SK-MEL-5 (cell line): ENCODE measurements around the gene ZNF174. TPM values are rescaled to one million over a fixed set of nuclear protein-coding genes. Genes with fewer than 3 reads are reported as not detected.
A peak's percentile ranks its signal among the peaks of the same experiment; 100 is the strongest.

Experiments used
- DNase-seq: peaks from one replicate; pipeline ENCODE4 v3.0.0-alpha.2; 2016; ENCODE audit warnings: low read depth, low spot score
- in situ Hi-C: cut with HindIII; loops from 2 replicates; pipeline ENCODE4 v1.10.0; 2016; ENCODE audit warnings: low sequenced_read_pairs, high pct_unique_total_duplicates, low pct_unique_long_range_greater_than_20kb
- polyA plus RNA-seq, 2 experiments: library from polyadenylated mRNA; depleted of rRNA; stranded (reverse); fragments of >200 nt; gene quantifications; 2 replicates each; pipeline ENCODE4 v1.2.3, GENCODE V29; 2015
- total RNA-seq: library from RNA; depleted of rRNA; stranded (reverse); fragments of >200 nt; shearing (Covaris generic); gene quantifications from 2 replicates; pipeline ENCODE4 v1.2.3, GENCODE V29; 2014; rRNA removed

Gene ZNF174
- 11.6 and 13.4 TPM in 2 replicates for total RNA-seq
- polyA plus RNA-seq (2015; cell fraction: cytosol; rRNA removed) = 13.8 and 14.9 TPM in 2 replicates
- 20.3 and 24.7 TPM in 2 replicates for polyA plus RNA-seq (2015; cell fraction: nucleus; rRNA removed)

- peak; percentile 98 for DNase-seq
- in situ Hi-C loops = no loop called here
Observed at GRCh38 chr16:3400779-3401688, at the start of gene ZNF174, which contains the start of gene ZSCAN32. TSS of gene ZNF174 (plus strand) at chr16:3401215. CDS start at chr16:3402005, 790 bp downstream. TSS of gene ZSCAN32 (minus strand) at chr16:3401004. CDS start at chr16:3397557, 3,447 bp downstream.

DNA sequence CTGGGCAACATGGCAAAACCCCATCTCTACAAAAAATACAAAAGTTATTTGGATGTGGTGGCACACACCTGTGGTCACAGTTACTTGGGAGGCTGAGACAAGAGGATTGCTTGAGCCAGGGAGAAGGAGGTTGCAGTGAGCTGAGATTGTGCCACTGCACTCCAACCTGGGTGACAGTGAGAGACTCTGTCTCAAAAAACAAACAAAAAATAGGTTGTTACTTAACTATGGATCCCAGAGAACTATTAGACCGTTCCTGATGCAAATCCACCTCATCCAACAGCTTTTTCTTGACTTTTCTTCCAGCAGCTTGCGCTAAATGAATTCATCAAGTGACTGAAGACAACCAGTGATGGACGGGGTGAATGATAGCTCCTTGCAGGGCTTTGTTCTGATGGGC lies 45.4 kb upstream of the ZNF174 start, which contains the start of gene OR2C1:
Gene OR2C1, plus strand, starts transcription at position 301 of the 400 bp plus-strand sequence. Its CDS starts 52 bp downstream, at position 353.
- in situ Hi-C loops = no loop called here
- no peak for DNase-seq

DNA sequence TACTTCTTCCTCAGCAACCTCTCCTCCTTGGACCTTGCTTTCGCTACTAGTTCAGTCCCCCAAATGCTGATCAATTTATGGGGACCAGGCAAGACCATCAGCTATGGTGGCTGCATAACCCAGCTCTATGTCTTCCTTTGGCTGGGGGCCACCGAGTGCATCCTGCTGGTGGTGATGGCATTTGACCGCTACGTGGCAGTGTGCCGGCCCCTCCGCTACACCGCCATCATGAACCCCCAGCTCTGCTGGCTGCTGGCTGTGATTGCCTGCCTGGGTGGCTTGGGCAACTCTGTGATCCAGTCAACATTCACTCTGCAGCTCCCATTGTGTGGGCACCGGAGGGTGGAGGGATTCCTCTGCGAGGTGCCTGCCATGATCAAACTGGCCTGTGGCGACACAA lies 44.9 kb upstream of the ZNF174 start:
- in situ Hi-C loops = no loop called here
- peak; percentile 16 for DNase-seq

- in situ Hi-C loops = no loop called here
- no peak for DNase-seq
Observed at GRCh38 chr16:3358871-3359270, 42.1 kb upstream of the ZNF174 start.

GRCh38 chr16:3362931-3363330 lies 38.1 kb upstream of the ZNF174 start:
- no peak for DNase-seq
- in situ Hi-C loops = no loop called here

DNA sequence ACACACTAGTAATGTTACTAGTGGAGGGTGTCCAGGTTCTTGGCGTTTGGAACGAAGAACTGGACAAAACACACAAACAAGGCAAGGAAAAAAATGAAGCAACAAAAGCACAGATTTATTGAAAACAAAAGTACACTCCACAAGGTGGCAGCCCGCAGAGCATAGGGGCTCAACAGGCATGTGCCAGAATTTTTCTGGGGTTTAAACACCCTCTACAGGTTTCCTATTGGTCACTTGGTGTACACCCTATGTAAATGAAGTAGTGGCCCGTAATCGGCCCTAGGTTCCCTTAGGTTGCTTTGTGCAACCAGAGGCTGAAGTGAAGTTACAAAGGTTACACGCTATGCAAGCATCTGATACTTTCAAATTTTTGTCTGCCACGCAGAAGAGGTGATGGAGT lies 37.2 kb upstream of the ZNF174 start:
- in situ Hi-C loops = no loop called here
- DNase-seq = no peak

GRCh38 chr16:3364774-3365427 lies 36.1 kb upstream of the ZNF174 start:
- peak; percentile 91 for DNase-seq
- in situ Hi-C loops = no loop called here

DNA sequence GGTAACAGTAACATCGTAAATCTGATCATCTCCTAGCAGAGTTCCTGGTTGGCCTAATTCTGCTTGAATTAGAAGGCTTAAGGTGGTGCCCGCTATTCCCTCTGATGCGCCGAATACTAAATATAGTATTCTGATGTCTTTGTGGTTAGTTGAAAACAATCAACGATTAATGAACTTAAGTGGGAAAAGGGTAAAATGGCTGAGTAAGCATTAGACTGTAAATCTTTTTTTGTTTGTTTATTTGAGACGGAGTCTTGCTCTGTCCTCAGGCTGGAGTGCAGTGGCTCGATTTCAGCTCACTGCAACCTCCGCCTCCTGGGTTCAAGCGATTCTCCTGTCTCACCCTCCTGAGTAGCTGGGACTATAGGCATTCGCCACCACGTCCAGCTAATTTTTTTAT lies 31.9 kb upstream of the ZNF174 start:
- in situ Hi-C loops = no loop called here
- DNase-seq = no peak

GRCh38 chr16:3375680-3376079 lies 25.3 kb upstream of the ZNF174 start:
- in situ Hi-C loops = no loop called here
- DNase-seq = no peak

GRCh38 chr16:3377917-3378316 lies 23.1 kb upstream of the ZNF174 start:
- no peak for DNase-seq
- in situ Hi-C loops = no loop called here

DNA sequence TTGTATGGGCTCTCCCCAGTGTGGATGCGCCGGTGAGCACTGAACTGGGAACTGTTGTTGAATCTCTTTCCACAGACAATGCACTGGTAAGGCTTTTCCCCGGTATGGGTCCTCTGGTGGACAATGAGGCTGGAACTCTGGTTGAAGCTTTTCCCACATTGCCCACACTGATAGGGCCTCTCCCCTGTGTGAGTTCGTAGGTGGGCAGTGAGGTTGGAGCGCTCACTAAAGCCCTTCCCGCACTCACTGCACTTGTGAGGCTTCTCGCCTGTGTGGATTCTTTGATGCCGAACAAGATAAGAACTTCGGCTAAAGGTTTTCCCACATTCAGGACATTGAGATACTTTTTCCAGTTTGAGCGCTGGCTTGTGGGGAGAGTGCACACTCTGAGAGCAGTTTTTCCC lies 18.0 kb upstream of the ZNF174 start:
- DNase-seq = no peak
- in situ Hi-C loops = no loop called here

DNA sequence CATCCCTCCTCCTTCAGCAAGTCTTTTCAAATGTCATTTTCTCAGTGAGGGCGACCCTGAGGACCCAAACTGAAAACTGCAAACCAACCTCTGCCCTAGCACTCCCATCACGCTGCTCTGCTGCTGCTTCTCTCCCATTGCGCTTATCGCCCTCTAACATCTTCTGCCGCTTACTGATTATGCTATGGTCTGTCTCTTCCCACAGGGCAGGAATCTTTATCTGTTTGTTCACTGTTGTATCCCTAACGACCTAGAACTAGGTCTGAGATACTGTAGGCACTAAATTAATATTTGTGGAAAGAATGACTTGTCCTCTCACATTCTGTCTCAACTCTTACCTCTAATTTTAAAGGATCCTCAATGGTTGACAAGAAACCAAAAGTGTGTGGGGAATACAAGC lies 12.7 kb upstream of the ZNF174 start:
- in situ Hi-C loops = no loop called here
- DNase-seq = no peak

DNA sequence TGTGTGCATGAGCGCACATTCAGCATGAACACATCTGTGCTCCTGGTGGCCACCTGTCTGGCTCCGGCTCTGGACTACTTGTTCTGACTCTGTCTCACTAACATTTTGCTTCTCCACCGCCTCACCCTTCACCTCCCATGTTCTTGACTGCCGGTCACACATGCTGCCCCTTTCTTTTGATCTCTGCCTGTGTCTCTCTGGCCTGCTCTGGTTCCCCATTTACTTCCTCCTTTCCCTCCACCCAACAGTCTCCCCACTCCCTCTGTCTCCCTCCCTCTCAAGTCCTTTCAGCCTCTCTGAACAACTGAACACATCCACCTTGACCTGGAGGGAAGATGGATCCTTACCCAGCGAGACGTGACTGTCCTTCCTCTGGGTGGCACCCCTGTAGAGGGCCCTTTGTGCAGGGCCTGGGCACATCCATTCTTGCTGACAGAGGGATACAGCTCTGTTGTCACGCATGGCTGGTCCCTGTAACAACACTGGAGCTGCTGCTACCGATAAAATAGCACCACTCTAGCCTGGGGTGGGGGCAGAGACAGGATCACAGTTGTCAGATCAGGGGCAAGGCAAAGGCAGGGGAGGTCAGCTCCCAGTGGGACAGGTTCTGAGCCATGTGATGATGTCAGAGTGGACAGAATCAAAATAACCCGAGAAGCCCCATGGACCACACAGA lies 11.2 kb upstream of the ZNF174 start:
- in situ Hi-C loops = no loop called here
- DNase-seq = no peak

DNA sequence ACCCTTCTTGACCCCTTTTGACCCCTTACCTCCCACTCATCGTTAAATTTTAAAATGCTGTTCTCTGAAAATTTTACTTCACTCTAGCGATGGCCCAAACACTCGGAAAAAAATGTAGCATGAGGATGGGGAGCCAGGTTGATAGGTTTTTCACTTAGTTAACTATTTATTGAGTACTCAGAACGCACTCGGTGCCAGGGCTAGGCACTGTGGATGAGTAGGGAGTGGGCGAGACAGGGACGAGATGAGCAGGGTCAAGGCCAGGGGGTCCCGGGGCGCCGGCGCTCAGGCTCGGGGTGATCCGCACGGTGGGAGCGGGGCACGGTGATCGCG lies 603 bp upstream of the ZNF174 start:
- no peak for DNase-seq
- in situ Hi-C loops = no loop called here

DNA sequence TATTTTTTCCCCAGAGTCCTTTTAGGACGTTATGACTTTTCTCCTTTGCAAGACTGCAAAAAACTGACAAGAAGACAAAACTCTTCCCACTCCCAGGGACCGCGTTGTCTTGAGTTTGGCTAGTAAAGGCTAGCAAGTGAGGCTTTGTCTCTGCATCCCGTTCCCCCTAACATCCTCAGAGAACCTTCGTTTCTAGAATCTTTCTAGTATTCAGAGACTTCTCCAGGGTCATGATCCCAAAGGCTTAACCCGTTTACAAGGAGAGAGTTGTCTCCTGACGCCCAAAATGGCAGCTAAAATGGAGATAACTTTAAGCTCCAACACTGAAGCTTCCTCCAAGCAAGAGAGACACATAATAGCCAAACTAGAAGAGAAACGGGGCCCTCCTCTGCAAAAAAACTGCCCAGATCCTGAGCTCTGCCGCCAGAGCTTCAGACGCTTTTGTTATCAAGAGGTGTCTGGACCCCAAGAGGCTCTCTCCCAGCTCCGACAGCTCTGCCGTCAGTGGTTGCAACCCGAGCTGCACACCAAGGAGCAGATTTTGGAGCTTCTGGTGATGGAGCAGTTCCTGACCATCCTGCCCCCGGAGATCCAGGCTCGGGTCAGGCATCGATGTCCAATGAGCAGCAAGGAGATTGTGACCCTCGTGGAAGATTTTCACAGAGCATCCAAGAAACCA lies 843 bp downstream of the ZNF174 start:
- peak; percentile 11 for DNase-seq
- in situ Hi-C loops = no loop called here

GRCh38 chr16:3408561-3409197 lies 7.7 kb downstream of the ZNF174 start:
- DNase-seq = no peak
- in situ Hi-C loops = no loop called here

DNA sequence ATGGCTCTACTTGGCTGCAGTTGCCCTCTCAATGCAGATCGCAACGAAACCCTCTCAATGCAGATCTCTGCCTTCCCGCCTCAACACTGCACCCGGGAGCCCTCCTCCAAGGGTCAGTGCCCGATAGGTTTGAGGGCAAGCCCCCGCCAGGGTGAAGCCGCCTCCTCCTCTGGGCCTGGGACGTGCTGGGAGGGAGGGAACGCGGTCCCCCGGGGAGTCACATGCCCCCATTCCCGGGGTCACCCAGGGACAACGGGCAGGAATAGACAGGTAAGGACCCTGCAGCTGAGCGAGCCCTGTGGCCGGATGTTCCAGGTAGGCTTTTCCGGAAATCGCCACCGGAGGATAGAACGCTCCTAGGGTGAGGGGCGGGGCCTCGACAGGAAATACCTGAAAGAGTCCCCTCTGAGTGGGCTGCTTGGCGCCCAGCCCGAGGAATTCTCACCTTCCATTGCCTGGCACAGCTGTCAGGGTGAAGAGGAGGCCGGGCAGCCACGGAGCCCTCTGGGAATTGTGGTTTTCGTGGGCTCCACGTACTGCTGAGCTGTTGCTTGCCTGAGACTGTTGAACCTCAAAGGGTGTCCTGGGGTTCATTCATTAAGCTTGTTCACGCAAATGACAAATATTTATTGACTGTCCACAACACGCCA lies 12.8 kb downstream of the ZNF174 start:
- no peak for DNase-seq
- in situ Hi-C loops = no loop called here
